Activated T-cell treated with anti-CD3 and anti-CD28 coated beads, Interleukin-2, amount 50 U/mL, for 24 hours (primary cell): ENCODE results near the gene TMEFF2.

Source experiments
- DNase-seq: peaks from one replicate; pipeline ENCODE4 v3.0.0-alpha.2; 2020
- H3K27ac Mint-ChIP-seq: 2 replicates; pipeline ENCODE4 v1.8.0; 2020; ENCODE audit warnings: mild to moderate bottlenecking, mixed read lengths
- H3K27me3 Mint-ChIP-seq: 2 replicates; pipeline ENCODE4 v1.8.0; 2020; ENCODE audit warnings: mixed read lengths
- H3K36me3 Mint-ChIP-seq: 2 replicates; pipeline ENCODE4 v1.8.0; 2020; ENCODE audit warnings: low read depth, mixed read lengths
- H3K4me1 Mint-ChIP-seq: 2 replicates; pipeline ENCODE4 v1.8.0; 2020; ENCODE audit warnings: low read depth, mixed read lengths
- H3K4me3 Mint-ChIP-seq: 2 replicates; pipeline ENCODE4 v1.8.0; 2020; ENCODE audit warnings: mild to moderate bottlenecking, moderate library complexity, mixed read lengths
- H3K9me3 Mint-ChIP-seq: 2 replicates; pipeline ENCODE4 v1.8.0; 2020; ENCODE audit warnings: mixed read lengths

TMEFF2 gene

GRCh38 chr2:191910518-191910917, 284.2 kb downstream of the TMEFF2 start:
- H3K27ac Mint-ChIP-seq: no peak overlapping the region
- H3K27me3 Mint-ChIP-seq: peaks cover 12% of the 10 kb centered on the region
- no peaks in the 10 kb centered on the region for H3K9me3 Mint-ChIP-seq
- H3K4me3 Mint-ChIP-seq: no peak overlapping the region
- H3K36me3 Mint-ChIP-seq: no peaks in the 10 kb centered on the region
- peaks cover 6% of the 10 kb centered on the region for H3K4me1 Mint-ChIP-seq
- no peak for DNase-seq

GRCh38 chr2:191908874-191909273, 285.9 kb downstream of the TMEFF2 start:
- peaks cover 14% of the 10 kb centered on the region for H3K27me3 Mint-ChIP-seq
- DNase-seq: no peak
- H3K4me1 Mint-ChIP-seq: peaks cover 6% of the 10 kb centered on the region
- no peak overlapping the region for H3K4me3 Mint-ChIP-seq
- H3K36me3 Mint-ChIP-seq: no peaks in the 10 kb centered on the region
- H3K9me3 Mint-ChIP-seq: no peaks in the 10 kb centered on the region
- no peak overlapping the region for H3K27ac Mint-ChIP-seq

- peaks cover 9% of the 10 kb centered on the region for H3K27me3 Mint-ChIP-seq
- DNase-seq: no peak
- H3K36me3 Mint-ChIP-seq: no peaks in the 10 kb centered on the region
- H3K9me3 Mint-ChIP-seq: no peaks in the 10 kb centered on the region
- no peak overlapping the region for H3K4me3 Mint-ChIP-seq
- H3K4me1 Mint-ChIP-seq: peaks cover 6% of the 10 kb centered on the region
- no peak overlapping the region for H3K27ac Mint-ChIP-seq
Measured at GRCh38 chr2:191907545-191907944, 287.2 kb downstream of the TMEFF2 start.

GRCh38 chr2:191907091-191907490, 287.6 kb downstream of the TMEFF2 start:
- DNase-seq: no peak
- Mint-ChIP-seq H3K27me3 (peaks cover 4% of the 10 kb centered on the region), H3K36me3 (no peaks in the 10 kb centered on the region), H3K27ac (no peak overlapping the region), H3K4me3 (no peak overlapping the region), H3K4me1 (peaks cover 6% of the 10 kb centered on the region), H3K9me3 (no peaks in the 10 kb centered on the region)

- Mint-ChIP-seq H3K36me3 (no peaks in the 10 kb centered on the region), H3K27ac (no peak overlapping the region), H3K9me3 (no peaks in the 10 kb centered on the region), H3K4me1 (peaks cover 3% of the 10 kb centered on the region), H3K4me3 (no peak overlapping the region), H3K27me3 (peaks cover 5% of the 10 kb centered on the region)
- DNase-seq: no peak
Measured at GRCh38 chr2:191905336-191905735, 289.4 kb downstream of the TMEFF2 start.

GRCh38 chr2:191901031-191901430, 293.7 kb downstream of the TMEFF2 start:
- Mint-ChIP-seq H3K4me1 (no peaks in the 10 kb centered on the region), H3K27ac (no peak overlapping the region), H3K27me3 (peaks cover 12% of the 10 kb centered on the region), H3K4me3 (no peak overlapping the region), H3K9me3 (no peaks in the 10 kb centered on the region), H3K36me3 (no peaks in the 10 kb centered on the region)
- DNase-seq: no peak

- H3K4me1 Mint-ChIP-seq: no peaks in the 10 kb centered on the region
- H3K4me3 Mint-ChIP-seq: no peak overlapping the region
- no peak for DNase-seq
- H3K36me3 Mint-ChIP-seq: no peaks in the 10 kb centered on the region
- peaks cover 8% of the 10 kb centered on the region for H3K27me3 Mint-ChIP-seq
- no peaks in the 10 kb centered on the region for H3K9me3 Mint-ChIP-seq
- no peak overlapping the region for H3K27ac Mint-ChIP-seq
Measured at GRCh38 chr2:191899410-191899809, 295.3 kb downstream of the TMEFF2 start.
